PC-9 (cell line): Measurements from ENCODE around the gene SMAD9.

Source experiments
- EZH2 ChIP-seq: fragments of 200-600 bp; sonication (generic); IDR thresholded peaks from 2 replicates; pipeline ENCODE4 v1.8.0; 2017; ENCODE audit warnings: antibody characterized with exemption, low read depth
- TF ChIP-seq, protein P1 (sequence below): fragments of 200-600 bp; sonication (generic); conservative IDR thresholded peaks from 2 replicates; pipeline ENCODE4 v1.6.1; 2017; ENCODE audit warnings: mixed run types, antibody characterized with exemption, mild to moderate bottlenecking, moderate library complexity

- TF ChIP-seq, protein P1, sequence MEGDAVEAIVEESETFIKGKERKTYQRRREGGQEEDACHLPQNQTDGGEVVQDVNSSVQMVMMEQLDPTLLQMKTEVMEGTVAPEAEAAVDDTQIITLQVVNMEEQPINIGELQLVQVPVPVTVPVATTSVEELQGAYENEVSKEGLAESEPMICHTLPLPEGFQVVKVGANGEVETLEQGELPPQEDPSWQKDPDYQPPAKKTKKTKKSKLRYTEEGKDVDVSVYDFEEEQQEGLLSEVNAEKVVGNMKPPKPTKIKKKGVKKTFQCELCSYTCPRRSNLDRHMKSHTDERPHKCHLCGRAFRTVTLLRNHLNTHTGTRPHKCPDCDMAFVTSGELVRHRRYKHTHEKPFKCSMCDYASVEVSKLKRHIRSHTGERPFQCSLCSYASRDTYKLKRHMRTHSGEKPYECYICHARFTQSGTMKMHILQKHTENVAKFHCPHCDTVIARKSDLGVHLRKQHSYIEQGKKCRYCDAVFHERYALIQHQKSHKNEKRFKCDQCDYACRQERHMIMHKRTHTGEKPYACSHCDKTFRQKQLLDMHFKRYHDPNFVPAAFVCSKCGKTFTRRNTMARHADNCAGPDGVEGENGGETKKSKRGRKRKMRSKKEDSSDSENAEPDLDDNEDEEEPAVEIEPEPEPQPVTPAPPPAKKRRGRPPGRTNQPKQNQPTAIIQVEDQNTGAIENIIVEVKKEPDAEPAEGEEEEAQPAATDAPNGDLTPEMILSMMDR: no peak
- TF ChIP-seq EZH2: no peak
These were observed 5.6 kb upstream of the SMAD9 start for GRCh38 chr13:36925603-36926002.
